Measurements from ENCODE around the gene ATF6B.

DNA sequence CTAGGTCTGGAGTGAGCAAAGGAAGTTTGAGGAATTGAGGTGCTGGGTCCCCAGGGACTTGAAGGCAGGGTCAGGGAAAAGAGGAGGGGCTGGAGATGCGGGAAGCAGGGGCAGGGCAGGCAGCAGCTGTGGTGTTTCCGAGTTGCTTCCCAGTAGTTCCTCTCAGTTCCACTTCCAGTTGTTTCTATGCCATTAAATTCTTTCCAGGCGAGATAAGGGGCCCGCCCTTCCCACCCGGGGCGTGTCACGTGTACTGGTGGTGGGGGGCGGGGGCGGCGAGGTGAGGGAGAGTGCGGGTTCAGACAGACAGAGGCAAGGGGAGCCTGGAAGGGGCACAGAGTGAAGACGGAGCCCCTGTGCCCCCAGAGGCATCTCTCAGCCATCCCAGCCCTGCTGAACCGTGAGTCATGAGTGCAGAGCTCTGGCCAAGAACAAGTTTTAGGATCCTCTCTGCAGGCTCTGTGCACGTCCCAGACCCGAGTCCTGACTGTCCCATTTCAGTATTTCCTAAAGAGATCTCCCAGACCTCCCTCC, 19.9 kb downstream of the ATF6B start:
- TF ChIP-seq POLR2AphosphoS5 (IDR thresholded peaks at IDR 0.05; ENCODE audit: low read depth, low read length) (no peak), POLR2A (IDR thresholded peaks at IDR 0.05; ENCODE audit: low read depth, low read length) (no peak), SPI1 (IDR thresholded peaks at IDR 0.05; ENCODE audit: low read depth, low read length) (no peak), TAF1 (IDR thresholded peaks at IDR 0.05; ENCODE audit: low read depth, low read length) (no peak), PAX5 (IDR thresholded peaks at IDR 0.05; ENCODE audit: insufficient read depth, low read length, severe bottlenecking) (no peak)
